ENCODE measurements around the gene SUCLG1.

GRCh38 chr2:84496386-84496785 is 37.3 kb upstream of the SUCLG1 start:
- TF ChIP-seq CTCF (IDR thresholded peaks at IDR 0.05) = no peak
- TF ChIP-seq POLR2A (IDR thresholded peaks at IDR 0.05) = no peak
- no peak for TF ChIP-seq POLR2AphosphoS5 (IDR thresholded peaks at IDR 0.05)
- no peak for TF ChIP-seq EP300 (IDR thresholded peaks at IDR 0.05)

Measured in gastroesophageal sphincter (tissue), 3 donors.